Measurements from ENCODE around the gene OSBP. TPM values are rescaled to one million over a fixed set of nuclear protein-coding genes. Genes with fewer than 3 reads are reported as not detected.
A peak's percentile ranks its signal among the peaks of the same experiment; 100 is the strongest.

Gene OSBP
- total RNA-seq (2013): 16.9 TPM
- polyA plus RNA-seq (10 to 100 TPM in 2 of 3 donors, 1 to 10 TPM in 1; 9.8 to 15.3 (median 11.9) TPM), polyA minus RNA-seq (15.8 and 23.5 TPM in 2 replicates), total RNA-seq (69.8 to 175 (median 93.3) reads per million in 11 experiments)

GRCh38 chr11:59615637-59616395 is at the start of gene OSBP:
Gene OSBP (minus strand): TSS chr11:59615774. CDS start chr11:59615664, 110 bp downstream.
- Histone ChIP-seq H3K79me2 (ENCODE audit: insufficient read depth, low read length) (peaks cover 44% of the 10 kb centered on the region), H3K27ac (ENCODE audit: low read depth in 1 of 2, low read length in 2 of 2) (peak within 1 kb of the TSS; percentile 96 to 97), H3K27me3 (ENCODE audit: control insufficient read depth in 2 of 2, insufficient read depth in 2 of 2, low read length in 2 of 2) (no peaks in the 10 kb centered on the region), H4K20me1 (ENCODE audit: insufficient read depth, low read length) (peaks cover 25% of the 10 kb centered on the region), H3K4me3 (replicated peaks in 1 of 3; ENCODE audit: low read depth in 2 of 3, low read length in 3 of 3) (peak within 1 kb of the TSS; percentile 81 to 93 (median 90)), H3K9ac (ENCODE audit: insufficient read depth, low read length, poor library complexity, severe bottlenecking) (peak within 1 kb of the TSS; percentile 83), H2AFZ (ENCODE audit: insufficient read depth, low read depth, low read length, poor library complexity, severe bottlenecking) (peak within 1 kb of the TSS; percentile 82), H3K4me1 (ENCODE audit: control insufficient read depth in 1 of 2, insufficient read depth in 2 of 2, low read length in 2 of 2) (peaks cover 22 to 34% of the 10 kb centered on the region in 2 donors), H3K36me3 (replicated peaks in 1 of 2; ENCODE audit: control insufficient read depth in 1 of 2, insufficient read depth in 2 of 2, low read length in 2 of 2) (peaks cover 0 to 22% of the 10 kb centered on the region in 2 donors), H3K9me3 (replicated peaks in 1 of 2; ENCODE audit: control insufficient read depth in 1 of 2, insufficient read depth in 1 of 2, low read length in 2 of 2) (no peaks in the 10 kb centered on the region), H3K4me2 (replicated peaks; ENCODE audit: extremely low read depth, low read length, poor library complexity, severe bottlenecking) (peak within 1 kb of the TSS; percentile 95)
- Mint-ChIP-seq H3K27me3 (ENCODE audit: low read depth in 3 of 3) (peaks cover 0 to 3% (median 0%) of the 10 kb centered on the region in 3 donors), H3K36me3 (peaks cover 6 to 10% of the 10 kb centered on the region in 2 donors), H3K27ac (peak within 1 kb of the TSS; percentile 96 to 100 (median 99)), H3K9me3 (no peaks in the 10 kb centered on the region), H3K4me3 (peak within 1 kb of the TSS; percentile 88 to 98), H3K4me1 (peaks cover 36% of the 10 kb centered on the region)
- intact Hi-C loops (cut with micrococcal nuclease): loop anchor here (2.0 to 5.0 kb wide), 3 partner anchors 51 to 1039 kb away; partner anchors contain the start of genes PATL1 (in 2 of the 2), LPXN (in 1 of the 2) and ZFP91 (in 1 of the 2)
- no peak for TF ChIP-seq CTCF (IDR thresholded peaks at IDR 0.05)
- WGBS (ENCODE audit: insufficient coverage): under 1% methylated on average over 43 of the region's 55 CpGs
- DNase-seq: peak; percentile 100

- Histone ChIP-seq H3K36me3 (replicated peaks in 1 of 2; ENCODE audit: control insufficient read depth in 1 of 2, insufficient read depth in 2 of 2, low read length in 2 of 2) (peaks cover 75 to 82% of the 10 kb centered on the region in 2 donors), H4K20me1 (ENCODE audit: insufficient read depth, low read length) (peaks cover 96% of the 10 kb centered on the region), H3K9ac (ENCODE audit: insufficient read depth, low read length, poor library complexity, severe bottlenecking) (no peak overlapping the region), H3K4me2 (replicated peaks; ENCODE audit: extremely low read depth, low read length, poor library complexity, severe bottlenecking) (peak overlapping the region; percentile 42), H3K27me3 (ENCODE audit: control insufficient read depth in 2 of 2, insufficient read depth in 2 of 2, low read length in 2 of 2) (no peaks in the 10 kb centered on the region), H3K79me2 (ENCODE audit: insufficient read depth, low read length) (peaks cover 70% of the 10 kb centered on the region), H3K27ac (ENCODE audit: low read depth in 1 of 2, low read length in 2 of 2) (peak overlapping the region; percentile 43 to 67), H2AFZ (ENCODE audit: insufficient read depth, low read depth, low read length, poor library complexity, severe bottlenecking) (no peak overlapping the region), H3K4me3 (replicated peaks in 1 of 3; ENCODE audit: low read depth in 2 of 3, low read length in 3 of 3) (no peak overlapping the region), H3K4me1 (ENCODE audit: control insufficient read depth in 1 of 2, insufficient read depth in 2 of 2, low read length in 2 of 2) (peaks cover 17 to 24% of the 10 kb centered on the region in 2 donors), H3K9me3 (replicated peaks in 1 of 2; ENCODE audit: control insufficient read depth in 1 of 2, insufficient read depth in 1 of 2, low read length in 2 of 2) (no peaks in the 10 kb centered on the region)
- H3K36me3 Mint-ChIP-seq: peaks cover 54 to 74% of the 10 kb centered on the region in 2 donors
- H3K4me1 Mint-ChIP-seq: peaks cover 22% of the 10 kb centered on the region
- peaks cover 0 to 2% (median 0%) of the 10 kb centered on the region in 3 donors for H3K27me3 Mint-ChIP-seq (ENCODE audit: low read depth in 3 of 3)
- peak overlapping the region; percentile 60 to 65 for H3K4me3 Mint-ChIP-seq
- DNase-seq: peak; percentile 15 to 40 (median 25)
- peak overlapping the region; percentile 78 to 92 (median 85) for H3K27ac Mint-ChIP-seq
- no peak for TF ChIP-seq CTCF (IDR thresholded peaks at IDR 0.05)
- intact Hi-C loops (cut with micrococcal nuclease): loop anchor here (10.0 kb wide), 2 partner anchors 94 to 96 kb away; partner anchors contain the start of gene STX3 (in 2 of the 2)
- WGBS (ENCODE audit: insufficient coverage): 86% methylated on average over 1 of the region's 1 CpG
- H3K9me3 Mint-ChIP-seq: no peaks in the 10 kb centered on the region
Measured at GRCh38 chr11:59660621-59661020, 45.0 kb upstream of the OSBP start.

All from CD14-positive monocyte (primary cell).